ENCODE data around the gene LAMA2.
A peak's percentile ranks its signal among the peaks of the same experiment; 100 is the strongest.

The LAMA2 gene

GRCh38 chr6:129368970-129369369, 486.0 kb downstream of the LAMA2 start:
- DNase-seq (ENCODE audit: low spot score), result no peak

- no peak for DNase-seq (ENCODE audit: low spot score)
These were observed 486.8 kb downstream of the LAMA2 start for GRCh38 chr6:129369737-129370136.

GRCh38 chr6:129370268-129370916, 487.5 kb downstream of the LAMA2 start:
- DNase-seq (ENCODE audit: low spot score), result no peak

- DNase-seq (ENCODE audit: low spot score), result no peak
These were observed 498.9 kb downstream of the LAMA2 start for GRCh38 chr6:129381885-129382284.

- DNase-seq (ENCODE audit: low spot score), result no peak
These were observed 500.0 kb downstream of the LAMA2 start for GRCh38 chr6:129382916-129383315.

GRCh38 chr6:129385117-129385516, 502.2 kb downstream of the LAMA2 start:
- DNase-seq (ENCODE audit: low spot score), result no peak

- no peak for DNase-seq (ENCODE audit: low spot score)
These were observed 508.0 kb downstream of the LAMA2 start for GRCh38 chr6:129390900-129391299.

- no peak for DNase-seq (ENCODE audit: low spot score)
These were observed 510.7 kb downstream of the LAMA2 start for GRCh38 chr6:129393654-129394053.

- DNase-seq (ENCODE audit: low spot score), result no peak
These were observed 515.8 kb downstream of the LAMA2 start for GRCh38 chr6:129398764-129399163.

- no peak for DNase-seq (ENCODE audit: low spot score)
These were observed 519.3 kb downstream of the LAMA2 start for GRCh38 chr6:129402244-129402643.

- no peak for DNase-seq (ENCODE audit: low spot score)
These were observed 528.2 kb downstream of the LAMA2 start for GRCh38 chr6:129411092-129411491.

- no peak for DNase-seq (ENCODE audit: low spot score)
These were observed 533.5 kb downstream of the LAMA2 start for GRCh38 chr6:129416337-129416990.

GRCh38 chr6:129417416-129418086, 534.6 kb downstream of the LAMA2 start:
- no peak for DNase-seq (ENCODE audit: low spot score)

- no peak for DNase-seq (ENCODE audit: low spot score)
These were observed 536.4 kb downstream of the LAMA2 start for GRCh38 chr6:129419324-129419723.

GRCh38 chr6:129426343-129426742, 543.4 kb downstream of the LAMA2 start:
- no peak for DNase-seq (ENCODE audit: low spot score)

- DNase-seq (ENCODE audit: low spot score), result no peak
These were observed 547.0 kb downstream of the LAMA2 start for GRCh38 chr6:129429956-129430355.

GRCh38 chr6:129432738-129433137, 549.8 kb downstream of the LAMA2 start:
- peak; percentile 31 for DNase-seq (ENCODE audit: low spot score)

- DNase-seq (ENCODE audit: low spot score), result no peak
These were observed 551.2 kb downstream of the LAMA2 start for GRCh38 chr6:129434091-129434490.

GRCh38 chr6:129440691-129441090, 557.8 kb downstream of the LAMA2 start:
- DNase-seq (ENCODE audit: low spot score), result peak; percentile 12

- no peak for DNase-seq (ENCODE audit: low spot score)
These were observed 561.7 kb downstream of the LAMA2 start for GRCh38 chr6:129444683-129445082.

- DNase-seq (ENCODE audit: low spot score), result no peak
These were observed 563.6 kb downstream of the LAMA2 start for GRCh38 chr6:129446272-129447197.

GRCh38 chr6:129447198-129447565, 564.2 kb downstream of the LAMA2 start:
- DNase-seq (ENCODE audit: low spot score), result no peak

Data from HuH-7 (cell line).